SIG-M5 treated with dmso at 0.1 percent for 504 hours (cell line): Measurements from ENCODE around the gene ADI1.
"Not testable (repeated sequence)": the region's sequence is repeated elsewhere in the genome, so short reads cannot be mapped to it uniquely, and the experiment has no call there.

ENCODE experiments used
- DNase-seq: peaks from one replicate; lab custom pipeline; 2025; ENCODE audit not compliant: unreplicated experiment; lab: John Stamatoyannopoulos, UW

Gene ADI1

GRCh38 chr2:3464401-3465005 lies 54.8 kb downstream of the ADI1 start:
- DNase-seq: no peak

GRCh38 chr2:3463944-3464343 lies 55.4 kb downstream of the ADI1 start:
- DNase-seq: no peak

GRCh38 chr2:3463186-3463835 lies 56.0 kb downstream of the ADI1 start:
- DNase-seq: no peak

- DNase-seq: no peak
These were observed 56.7 kb downstream of the ADI1 start for GRCh38 chr2:3462493-3463104.

GRCh38 chr2:3461801-3462492 lies 57.4 kb downstream of the ADI1 start:
- DNase-seq: peak; percentile 75

DNA sequence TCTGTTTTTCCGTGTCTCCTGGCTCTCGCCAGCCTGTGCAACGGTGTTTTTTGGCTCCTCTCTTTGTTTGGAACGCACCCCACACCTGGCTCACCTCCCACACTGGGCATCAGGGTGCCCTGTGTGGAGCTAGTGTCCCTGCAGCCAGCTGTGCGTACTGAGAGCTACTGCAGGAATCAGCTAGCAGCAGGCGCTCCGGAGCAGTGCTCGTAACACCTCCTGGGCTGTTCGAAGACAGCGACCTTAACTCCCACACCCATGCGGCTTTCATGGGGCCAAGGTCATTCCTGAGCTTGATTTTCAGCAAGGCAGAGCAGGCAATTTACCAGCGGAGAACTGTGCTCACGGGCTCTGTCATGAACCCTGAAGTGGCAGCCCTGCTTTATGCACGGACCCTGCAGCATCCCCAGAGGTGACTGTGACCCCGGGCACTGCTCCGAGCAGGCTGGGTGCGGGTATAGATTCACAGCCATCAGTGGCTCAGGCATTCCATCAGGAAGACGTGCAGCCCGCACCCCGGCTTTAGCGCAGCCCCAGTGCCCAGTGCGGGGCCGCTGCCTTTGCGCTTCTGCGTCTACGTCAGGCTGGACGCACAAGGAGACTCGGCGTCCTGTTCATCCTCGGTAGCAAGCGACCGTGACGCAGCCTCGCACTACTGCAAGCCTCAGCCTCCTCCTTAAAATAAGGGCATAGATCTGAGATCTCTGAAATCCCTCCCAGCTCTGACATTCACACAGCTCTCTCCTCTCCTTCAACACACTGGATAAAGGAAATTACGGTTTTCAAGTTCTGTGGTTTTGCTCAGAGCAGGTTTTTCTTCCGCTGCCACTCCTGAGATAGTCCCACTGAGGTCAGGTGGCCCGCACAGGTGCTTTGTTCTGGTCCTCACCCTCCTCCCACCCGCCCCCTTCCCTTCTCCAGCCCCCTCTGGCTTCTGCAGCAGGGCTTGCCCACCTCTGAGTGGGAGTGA lies 58.2 kb downstream of the ADI1 start:
- DNase-seq: no peak

DNA sequence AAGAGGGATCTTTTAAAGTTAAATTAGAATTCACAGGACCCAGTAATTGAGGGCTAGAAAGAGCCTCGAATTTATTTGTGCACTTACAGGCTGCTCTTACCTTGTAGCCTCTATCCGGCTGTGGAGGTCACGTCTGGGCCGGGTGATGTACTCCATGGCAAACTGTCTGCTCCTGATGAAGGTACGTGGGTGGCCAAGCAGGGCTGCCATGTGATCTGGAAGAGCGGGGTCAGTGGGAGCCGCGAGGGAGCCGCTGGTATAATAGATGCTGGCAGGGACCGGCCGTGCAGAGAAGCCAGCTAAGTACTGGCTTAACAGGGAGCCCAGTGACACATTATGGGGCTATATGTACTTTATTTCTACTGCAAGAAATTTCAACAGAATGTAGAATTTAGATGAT lies 59.2 kb downstream of the ADI1 start:
- DNase-seq: no peak

DNA sequence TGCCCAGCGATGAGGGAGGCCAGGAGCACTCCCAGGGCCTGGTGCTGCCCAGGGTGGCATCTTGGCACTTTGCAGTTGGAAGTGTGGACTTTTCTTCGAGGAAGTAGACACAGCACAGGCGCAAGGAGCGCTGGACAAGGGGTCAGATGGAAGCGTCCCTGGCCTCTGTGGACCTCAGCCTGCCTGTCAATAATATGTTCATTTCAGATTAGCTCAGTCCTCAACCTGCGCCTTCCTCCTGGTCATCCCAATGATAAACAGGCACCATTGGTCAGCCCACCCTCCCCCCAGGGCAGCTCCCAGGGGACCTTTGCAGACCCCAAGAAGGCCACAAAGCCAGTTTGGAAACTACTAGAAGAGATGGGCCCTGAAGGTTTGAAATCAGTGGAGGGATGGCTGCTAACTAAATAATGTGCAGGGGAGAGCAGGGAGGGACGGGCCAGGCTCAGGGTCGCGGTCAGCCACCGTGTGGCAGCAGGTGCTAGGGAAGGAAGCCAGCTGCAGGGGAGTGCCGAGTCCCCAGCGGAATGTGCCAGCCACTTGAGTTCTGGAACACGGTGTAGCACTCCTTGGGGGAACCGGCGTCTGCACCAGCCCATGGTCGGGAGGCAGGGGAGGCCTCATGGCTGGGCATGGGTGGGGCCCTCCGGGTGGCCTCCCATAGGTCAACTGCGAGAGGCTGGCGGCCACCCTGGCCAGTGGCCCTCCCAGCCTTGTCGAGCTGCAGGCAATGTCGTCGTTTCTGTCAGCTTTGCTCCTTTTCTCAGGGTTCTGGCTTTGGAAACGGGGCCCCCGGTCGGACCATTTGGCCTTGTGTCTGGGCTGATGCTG lies 59.9 kb downstream of the ADI1 start:
- no peak for DNase-seq

DNA sequence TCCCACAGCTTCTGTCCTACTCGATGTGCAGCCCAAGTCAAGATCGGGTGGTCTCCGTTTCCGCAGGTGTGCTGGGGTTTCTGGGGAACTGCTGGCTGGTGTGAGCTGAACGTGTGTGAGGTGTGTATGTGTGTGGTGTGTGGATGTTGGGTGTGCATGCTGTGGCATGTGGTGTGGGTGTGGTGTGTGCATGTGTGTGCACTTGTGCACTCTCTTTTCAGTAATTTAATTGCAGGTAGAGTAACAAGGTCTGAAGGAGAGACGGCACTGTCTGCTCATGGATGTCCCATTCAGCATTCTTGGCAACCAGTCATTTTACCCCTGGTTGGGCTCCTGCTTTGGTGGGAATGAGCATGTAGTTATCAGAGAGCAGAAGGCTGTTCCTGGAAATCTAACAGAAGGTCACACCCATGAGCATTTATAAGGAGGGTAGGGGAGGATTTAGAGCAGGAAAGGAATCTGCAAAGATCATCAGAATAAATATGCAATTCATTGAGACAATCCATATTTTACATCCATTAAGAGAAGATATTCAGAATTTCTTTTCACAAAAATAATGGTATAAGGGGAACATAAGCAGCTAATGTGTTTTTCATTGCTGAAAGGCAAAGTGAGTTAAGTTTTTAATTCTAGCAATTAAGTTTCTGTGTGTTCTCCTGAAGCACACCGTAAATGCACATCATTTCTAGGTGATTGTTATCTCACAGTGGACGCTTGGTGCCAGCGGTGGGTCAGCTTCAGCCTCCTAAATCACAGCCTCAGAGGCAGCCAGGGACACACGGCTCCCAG lies 60.7 kb downstream of the ADI1 start:
- no peak for DNase-seq

DNA sequence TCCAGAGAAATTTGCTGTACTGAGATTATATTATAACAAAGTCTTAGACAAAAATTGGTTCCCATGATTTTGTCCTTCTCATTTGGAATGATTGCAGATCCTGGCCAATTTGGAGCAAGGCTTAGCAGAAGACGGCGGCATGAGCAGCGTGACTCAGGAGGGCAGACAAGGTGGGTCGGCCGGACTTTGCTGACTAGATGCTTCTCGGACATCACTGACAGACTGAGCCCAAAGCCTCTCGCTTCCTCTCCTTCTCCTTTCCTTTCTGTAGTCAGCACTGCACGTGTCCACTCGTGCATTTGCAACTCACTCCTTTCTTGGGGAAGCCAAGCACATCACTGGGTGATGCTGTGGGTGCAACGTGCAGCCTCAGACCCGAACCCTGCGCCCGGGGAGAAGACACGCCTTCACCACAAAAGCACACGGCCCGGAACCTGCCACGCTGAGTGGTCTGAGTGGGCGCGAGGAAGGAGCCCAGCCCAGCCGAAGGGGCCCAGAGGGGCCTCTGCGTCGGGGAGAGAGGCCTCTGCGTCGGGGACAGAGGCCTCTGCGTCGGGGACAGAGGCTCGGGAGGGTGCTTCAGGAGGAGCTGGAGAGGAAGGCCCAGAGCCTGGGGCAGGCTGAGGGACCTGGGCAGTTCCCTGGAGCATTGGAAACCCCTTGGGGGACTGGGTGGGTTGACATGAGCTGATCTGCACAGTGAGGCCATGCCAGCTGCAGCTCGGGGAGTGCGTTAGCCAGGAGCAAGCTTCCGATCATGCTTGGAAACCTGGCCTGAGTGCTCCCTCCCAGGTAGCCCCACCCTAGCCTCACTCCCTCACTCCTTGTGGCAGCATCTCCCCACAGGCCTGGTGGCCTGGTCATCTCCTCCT lies 61.6 kb downstream of the ADI1 start:
- no peak for DNase-seq

DNA sequence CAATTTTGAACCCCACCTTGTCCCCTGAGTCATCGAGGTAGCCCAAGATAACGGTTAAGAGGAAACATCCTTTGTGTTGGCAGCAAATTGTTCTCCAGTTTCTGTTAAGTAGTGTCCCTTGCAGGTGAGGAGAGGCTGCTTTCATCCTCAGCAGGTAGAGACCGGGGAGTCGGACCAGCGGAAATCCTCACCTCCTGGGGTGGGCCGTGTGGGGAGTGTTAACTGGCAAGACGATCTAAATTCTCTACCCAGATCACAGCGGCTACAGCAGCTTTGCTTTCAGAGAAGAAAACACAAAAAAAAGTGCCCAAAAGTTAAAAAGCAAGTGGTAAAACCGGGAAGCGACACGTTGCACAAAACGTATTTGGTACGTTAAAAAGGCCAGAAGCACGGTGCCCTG lies 63.2 kb downstream of the ADI1 start:
- no peak for DNase-seq

DNA sequence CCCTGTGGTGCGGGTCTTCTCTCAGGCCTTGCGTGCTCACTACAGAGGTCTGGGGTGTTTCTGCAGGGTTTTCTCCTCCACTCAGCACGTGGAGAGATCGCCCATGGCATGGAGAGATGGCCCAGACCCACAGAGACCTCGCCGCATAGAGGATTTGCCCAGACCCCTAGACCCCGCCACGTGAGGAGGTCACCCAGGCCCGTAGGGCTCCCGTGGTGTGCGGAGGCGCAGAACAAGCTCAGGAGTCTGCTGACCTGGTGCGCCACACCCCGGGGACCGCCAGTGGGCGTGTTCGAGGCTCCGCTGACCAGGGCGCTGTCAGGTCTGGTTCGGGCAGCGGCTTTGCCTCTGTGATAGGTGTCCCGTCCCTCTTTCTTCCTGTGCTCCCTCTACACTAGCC lies 64.5 kb downstream of the ADI1 start:
- no peak for DNase-seq

DNA sequence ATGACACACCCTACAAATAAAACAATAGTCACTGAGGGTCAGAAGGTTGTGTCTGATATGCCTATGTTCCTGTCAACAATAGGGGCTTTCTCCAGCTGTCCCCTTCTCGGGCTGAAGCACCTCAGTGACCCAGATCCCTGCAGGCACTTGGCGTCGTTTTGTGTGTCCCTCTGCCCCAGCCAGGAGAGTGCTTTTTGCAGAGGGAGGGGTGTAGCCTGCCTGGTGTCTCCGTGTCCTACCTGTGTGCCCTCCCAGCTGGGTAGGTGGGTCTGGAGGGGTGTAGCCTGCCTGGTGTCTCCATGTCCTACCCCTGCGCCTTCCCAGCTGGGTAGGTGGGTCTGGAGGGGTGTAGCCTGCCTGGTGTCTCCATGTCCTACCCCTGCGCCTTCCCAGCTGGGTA lies 65.3 kb downstream of the ADI1 start:
- DNase-seq: not testable (repeated sequence)

DNA sequence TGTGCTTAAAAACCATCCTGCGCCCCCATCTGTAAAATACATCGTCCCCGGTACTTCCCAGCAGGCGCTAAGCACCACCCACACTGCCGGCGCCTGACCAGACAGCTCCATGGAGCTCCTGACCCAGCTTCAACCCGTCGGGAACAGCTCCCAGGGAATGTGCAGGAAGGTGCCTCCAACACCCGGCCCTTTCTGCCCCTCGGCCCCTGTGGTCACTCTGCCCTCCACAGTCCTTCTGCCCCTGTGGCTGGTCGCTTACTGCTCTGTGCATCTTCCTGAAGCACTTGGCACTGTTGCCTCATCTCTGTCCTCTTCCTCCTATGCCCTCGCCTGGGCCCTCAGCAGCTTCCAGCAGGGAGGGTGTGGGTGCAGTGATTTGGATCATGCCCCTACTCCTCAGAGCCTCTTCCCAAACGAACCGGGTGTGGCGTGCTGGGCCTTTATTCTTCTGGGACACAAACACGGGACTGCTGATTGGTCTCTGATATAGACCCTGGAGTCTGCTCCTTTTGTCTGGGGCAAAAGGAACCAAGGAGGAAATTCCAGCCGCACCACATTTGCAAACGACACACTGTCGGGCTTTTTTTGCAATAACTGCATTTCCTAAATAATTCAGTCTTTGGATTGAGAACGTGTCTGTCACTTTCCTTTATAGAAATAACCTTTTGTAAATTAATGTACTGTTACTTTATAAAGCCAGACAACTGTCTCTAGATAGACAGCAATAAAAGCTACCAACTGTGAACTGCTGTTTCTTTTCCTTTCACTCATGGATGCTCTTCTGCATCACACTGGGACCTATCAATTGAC lies 65.9 kb downstream of the ADI1 start:
- no peak for DNase-seq

- no peak for DNase-seq
These were observed 67.2 kb downstream of the ADI1 start for GRCh38 chr2:3451926-3452671.

GRCh38 chr2:3451169-3451568 lies 68.2 kb downstream of the ADI1 start:
- no peak for DNase-seq
